AG09309 (cell line): ENCODE results near the gene HPSE2.

Experiments used
- DNase-seq: peaks from one replicate; pipeline ENCODE4 v3.0.0-alpha.2; 2010; ENCODE audit warnings: low read depth
- H3K4me3 ChIP-seq: 2 replicates; pipeline ENCODE4 v1.5.1; 2011; ENCODE audit warnings: mild to moderate bottlenecking, low read depth, low read length, moderate library complexity; ENCODE audit not compliant: control insufficient read depth
- TF ChIP-seq, protein P1 (sequence below): IDR thresholded peaks from 2 replicates; pipeline ENCODE4 v1.5.1; 2011; ENCODE audit warnings: mild to moderate bottlenecking, low read depth, low read length, inconsistent platforms; ENCODE audit not compliant: insufficient read depth, control insufficient read depth; ENCODE audit errors: missing control alignments

HPSE2 gene

GRCh38 chr10:98832196-98832595 is 403.5 kb downstream of the HPSE2 start:
- TF ChIP-seq, protein P1, sequence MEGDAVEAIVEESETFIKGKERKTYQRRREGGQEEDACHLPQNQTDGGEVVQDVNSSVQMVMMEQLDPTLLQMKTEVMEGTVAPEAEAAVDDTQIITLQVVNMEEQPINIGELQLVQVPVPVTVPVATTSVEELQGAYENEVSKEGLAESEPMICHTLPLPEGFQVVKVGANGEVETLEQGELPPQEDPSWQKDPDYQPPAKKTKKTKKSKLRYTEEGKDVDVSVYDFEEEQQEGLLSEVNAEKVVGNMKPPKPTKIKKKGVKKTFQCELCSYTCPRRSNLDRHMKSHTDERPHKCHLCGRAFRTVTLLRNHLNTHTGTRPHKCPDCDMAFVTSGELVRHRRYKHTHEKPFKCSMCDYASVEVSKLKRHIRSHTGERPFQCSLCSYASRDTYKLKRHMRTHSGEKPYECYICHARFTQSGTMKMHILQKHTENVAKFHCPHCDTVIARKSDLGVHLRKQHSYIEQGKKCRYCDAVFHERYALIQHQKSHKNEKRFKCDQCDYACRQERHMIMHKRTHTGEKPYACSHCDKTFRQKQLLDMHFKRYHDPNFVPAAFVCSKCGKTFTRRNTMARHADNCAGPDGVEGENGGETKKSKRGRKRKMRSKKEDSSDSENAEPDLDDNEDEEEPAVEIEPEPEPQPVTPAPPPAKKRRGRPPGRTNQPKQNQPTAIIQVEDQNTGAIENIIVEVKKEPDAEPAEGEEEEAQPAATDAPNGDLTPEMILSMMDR: no peak
- DNase-seq: no peak

DNA sequence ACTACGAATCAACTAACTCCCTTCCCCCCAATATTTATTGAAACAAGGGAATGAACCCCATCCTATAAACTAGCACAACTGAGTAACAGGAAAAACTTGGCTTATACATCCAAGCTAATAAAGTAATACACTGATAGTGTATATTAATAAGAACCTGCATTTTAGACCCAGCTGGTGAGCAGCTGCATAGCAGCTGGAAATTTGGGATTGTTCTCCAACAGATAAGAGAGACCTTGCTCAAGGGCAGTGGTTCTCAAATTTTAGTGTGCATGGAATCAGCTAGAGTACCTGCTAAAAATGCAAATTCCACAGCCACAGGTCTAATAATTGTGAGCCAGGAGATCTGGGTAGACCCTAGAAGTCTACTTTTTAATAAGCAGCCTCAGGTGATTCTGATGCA is 404.3 kb downstream of the HPSE2 start:
- DNase-seq: no peak
- TF ChIP-seq, protein P1: no peak
- H3K4me3 ChIP-seq: no peak overlapping the region

More at GRCh38 chr10:98832196-98832595, 403.5 kb downstream of the HPSE2 start:
- H3K4me3 ChIP-seq: no peak overlapping the region

GRCh38 chr10:98825741-98826140 is 409.9 kb downstream of the HPSE2 start:
- no peak overlapping the region for H3K4me3 ChIP-seq
- no peak for DNase-seq
- TF ChIP-seq, protein P1: no peak

- H3K4me3 ChIP-seq: no peak overlapping the region
- TF ChIP-seq, protein P1: no peak
- DNase-seq: no peak
These were observed 418.3 kb downstream of the HPSE2 start for GRCh38 chr10:98817396-98817795.

GRCh38 chr10:98815039-98815885 is 420.4 kb downstream of the HPSE2 start:
- TF ChIP-seq, protein P1: no peak
- no peak overlapping the region for H3K4me3 ChIP-seq
- DNase-seq: no peak

- no peak overlapping the region for H3K4me3 ChIP-seq
- no peak for DNase-seq
- TF ChIP-seq, protein P1: no peak
These were observed 421.2 kb downstream of the HPSE2 start for GRCh38 chr10:98814470-98814869.
